K562 (cell line): Measurements from ENCODE around the gene SEMA4F. TPM values are rescaled to one million over a fixed set of nuclear protein-coding genes. Genes with fewer than 3 reads are reported as not detected.

ENCODE experiments used
- ATAC-seq: fragments of 200-7000 bp; cut with Tn5 transposase; 3 replicates; pipeline ENCODE4 v1.9.1; 2020; ENCODE audit warnings: moderate library complexity
- BruUV-seq: library from RNA; stranded (reverse); fragments of 400-500 nt; replicated peaks from 2 replicates; lab custom pipeline; 2021; lab: Mats Ljungman, UMichigan
- CTCF ChIA-PET: fragments of 300-600 bp; formaldehyde crosslinking; extraction: SDS; loops from one replicate; lab custom pipeline; 2021; ENCODE audit warnings: low intra/inter-chr PET ratio; lab: Yijun Ruan, JAX
- POLR2A ChIA-PET: fragments of 300-600, 350-650 bp; sonication (Branson Sonifier 250); formaldehyde crosslinking; extraction: SDS; loops from one replicate; lab custom pipeline; 2021; ENCODE audit warnings: antibody characterized with exemption, inconsistent platforms; lab: Yijun Ruan, JAX
- DNase-seq, 4 experiments: peaks; one replicate each; pipeline versions ENCODE4 v3.0.0 to v3.0.0-alpha.2; 2011 to 2018; ENCODE audit warnings: low spot score in 3 of 4, mixed read lengths in 3 of 4; ENCODE audit errors: extremely low read depth in 1 of 4
- FAIRE-seq: peaks from 2 replicates; lab custom pipeline; 2011; peaks lifted over from hg19 to GRCh38; lab: Jason Lieb, UNC
- H2AFZ ChIP-seq: 2 replicates; pipeline ENCODE4 v1.6.0; 2011; ENCODE audit warnings: low read depth, low read length, control low read depth, inconsistent platforms
- H3K27ac ChIP-seq: fragments of 200-600 bp; 3 replicates; pipeline ENCODE4 v1.8.0; 2011; ENCODE audit warnings: low read depth, mild to moderate bottlenecking, control low read depth, inconsistent platforms, low read length, moderate library complexity, mixed read lengths; ENCODE audit errors: extremely low read depth
- H3K27me3 ChIP-seq, 2 experiments: fragments of 300-600 bp in 1 of 2; 2 replicates in 1 of 2; 3 replicates in 1 of 2; pipeline versions ENCODE4 v1.6.0 to v1.8.0; 2011; ENCODE audit warnings: inconsistent platforms in 2 of 2, low read length in 2 of 2, mild to moderate bottlenecking in 1 of 2, mixed read lengths in 1 of 2, moderate library complexity in 1 of 2; ENCODE audit not compliant: control insufficient read depth in 2 of 2, insufficient read depth in 2 of 2
- H3K36me3 ChIP-seq: fragments of 300-600 bp; 3 replicates; pipeline ENCODE4 v1.8.0; 2011; ENCODE audit warnings: mild to moderate bottlenecking, low read length, inconsistent platforms; ENCODE audit not compliant: control insufficient read depth, insufficient read depth
- H3K4me1 ChIP-seq, 2 experiments: fragments of 200-600 bp in 1 of 2; replicated peaks in 1 of 2; 2 replicates in 1 of 2; 3 replicates in 1 of 2; pipeline versions ENCODE4 v1.5.1 to v1.8.0; 2011; ENCODE audit warnings: inconsistent platforms in 2 of 2, low read length in 2 of 2, mild to moderate bottlenecking in 1 of 2, mixed read lengths in 1 of 2, moderate library complexity in 1 of 2; ENCODE audit not compliant: control insufficient read depth in 2 of 2, insufficient read depth in 2 of 2
- H3K4me2 ChIP-seq: 2 replicates; pipeline ENCODE4 v1.6.1; 2011; ENCODE audit warnings: low read length, control low read depth, inconsistent platforms, mixed read lengths; ENCODE audit not compliant: insufficient read depth
- H3K4me3 ChIP-seq: fragments of 200-600 bp; sonication (generic), shearing (Covaris generic); 2 replicates; pipeline ENCODE4 v1.5.1; 2016; ENCODE audit warnings: control low read depth, inconsistent platforms
- H3K79me2 ChIP-seq: fragments of 200-600 bp; 3 replicates; pipeline ENCODE4 v1.8.0; 2011; ENCODE audit warnings: low read length, inconsistent platforms; ENCODE audit not compliant: control insufficient read depth, insufficient read depth
- H3K9ac ChIP-seq, 2 experiments: 2 replicates each; pipeline versions ENCODE4 v1.6.0 to v1.6.1; 2011; ENCODE audit warnings: low read depth in 2 of 2, low read length in 2 of 2, control low read depth in 1 of 2, inconsistent platforms in 1 of 2, mild to moderate bottlenecking in 1 of 2, mixed read lengths in 1 of 2; ENCODE audit not compliant: insufficient read depth in 1 of 2
- H3K9me1 ChIP-seq: one replicate; pipeline ENCODE4 v1.6.0; 2011; ENCODE audit warnings: inconsistent platforms, mild to moderate bottlenecking, low read length, moderate library complexity; ENCODE audit not compliant: control insufficient read depth, insufficient read depth
- H3K9me3 ChIP-seq: replicated peaks from 2 replicates; pipeline ENCODE4 v1.5.1; 2011; ENCODE audit warnings: low read depth, low read length, inconsistent platforms; ENCODE audit not compliant: control insufficient read depth, insufficient read depth
- H4K20me1 ChIP-seq: replicated peaks from 2 replicates; pipeline ENCODE4 v1.6.1; 2011; ENCODE audit warnings: low read length, inconsistent platforms, mixed read lengths; ENCODE audit not compliant: control insufficient read depth, insufficient read depth
- HMBOX1 ChIP-seq: sonication (generic); IDR thresholded peaks from 2 replicates; pipeline ENCODE4 v1.6.1; 2016
- HMGXB4 ChIP-seq: sonication (generic); formaldehyde crosslinking; IDR thresholded peaks from 2 replicates; pipeline ENCODE4 v1.8.1; 2023; ENCODE audit warnings: mild to moderate bottlenecking, missing genetic modification reagents
- MCM7 ChIP-seq, 2 experiments: fragments of 450-650 bp; IDR thresholded peaks; 2 replicates each; pipeline ENCODE4 v1.6.1; 2016 to 2018
- MITF ChIP-seq: IDR thresholded peaks from 2 replicates; pipeline ENCODE4 v1.6.1; 2014; ENCODE audit warnings: antibody characterized with exemption
- MXI1 ChIP-seq: IDR thresholded peaks from 2 replicates; pipeline ENCODE4 v1.6.1; 2011; ENCODE audit warnings: low read depth, mild to moderate bottlenecking, improper control_type of control experiment, low read length
- POLR3G ChIP-seq: IDR thresholded peaks from 2 replicates; pipeline ENCODE4 v1.6.1; 2011; ENCODE audit not compliant: insufficient read length, insufficient replicate concordance; ENCODE audit errors: extremely low read depth
- RFX1 ChIP-seq: fragments of 450-650 bp; IDR thresholded peaks from 2 replicates; pipeline ENCODE4 v1.6.1; 2016; ENCODE audit warnings: mild to moderate bottlenecking, moderate library complexity
- RFX5 ChIP-seq: IDR thresholded peaks from 2 replicates; pipeline ENCODE4 v1.6.1; 2011; ENCODE audit warnings: low read depth, mild to moderate bottlenecking, improper control_type of control experiment, low read length
- TAF15 ChIP-seq: fragments of 200-400 bp; formaldehyde crosslinking; IDR thresholded peaks from 2 replicates; pipeline ENCODE4 v1.6.1; 2017; ENCODE audit warnings: mild to moderate bottlenecking, low read depth, low read length, moderate library complexity
- TCF7L2 ChIP-seq: fragments of 150-350 bp; IDR thresholded peaks from 2 replicates; pipeline ENCODE4 v1.6.1; 2016; ENCODE audit warnings: low read depth, mild to moderate bottlenecking, low read length, moderate library complexity
- USF1 ChIP-seq: sonication (generic); formaldehyde crosslinking; IDR thresholded peaks from 2 replicates; pipeline ENCODE4 v1.9.0; 2022; ENCODE audit warnings: mild to moderate bottlenecking, missing genetic modification reagents
- ZFP1 ChIP-seq: fragments of 450-650 bp; formaldehyde crosslinking; IDR thresholded peaks from 2 replicates; pipeline ENCODE4 v1.4.0; 2020; ENCODE audit warnings: mild to moderate bottlenecking, mixed read lengths
- ZNF212 ChIP-seq: fragments of 450-650 bp; formaldehyde crosslinking; IDR thresholded peaks from 2 replicates; pipeline ENCODE4 v1.4.0; 2020; ENCODE audit warnings: mild to moderate bottlenecking
- ZNF217 ChIP-seq: sonication (generic); formaldehyde crosslinking; IDR thresholded peaks from 2 replicates; pipeline ENCODE4 v1.8.0; 2022; ENCODE audit warnings: mild to moderate bottlenecking, missing genetic modification reagents
- ZNF280A ChIP-seq: fragments of 450-650 bp; IDR thresholded peaks from 2 replicates; pipeline ENCODE4 v1.6.1; 2018; ENCODE audit warnings: mild to moderate bottlenecking, low read depth; ENCODE audit not compliant: partially characterized antibody
- WGBS: fragments of 100-300 bp; shearing (Covaris generic); methylation state at CpG from one replicate; pipeline ENCODE4 v1.1.6; 2016; ENCODE audit warnings: low coverage, mixed read lengths; ENCODE audit not compliant: insufficient coverage; ENCODE audit errors: missing lambda C conversion rate; 5-methylcytosine and 5-hydroxymethylcytosine counted together
- in situ Hi-C: fragments of 300-500 bp; cut with MboI; formaldehyde crosslinking; loops from 4 replicates; pipeline ENCODE4 v1.15.0; 2018; ENCODE audit warnings: inconsistent platforms, mixed read lengths
- intact Hi-C: fragments of 100-400 bp; cut with micrococcal nuclease; formaldehyde crosslinking; loops from 2 replicates; pipeline ENCODE4 v1.14.2; 2022
- polyA plus RNA-seq, 8 experiments: library from polyadenylated mRNA; depleted of rRNA in 4 of 8; stranded (reverse) in 5 of 8; unstranded in 3 of 8; fragments of >200 nt; fragmentation: Nextera tagmentation in 2 of 8; fragmentation: Illumina TruSeq in 1 of 8; extraction: Ambion mirVana in 2 of 8; extraction: Trizol in 1 of 8; gene quantifications; 2 replicates each; pipeline versions ENCODE4 v1.2.1 to v1.2.3, GENCODE V29; 2011 to 2014; ENCODE audit warnings: inconsistent platforms in 1 of 8, missing spikeins in 1 of 8
- total RNA-seq, 7 experiments: library from RNA; depleted of rRNA in 6 of 7; stranded (reverse); fragments of >200 nt in 6 of 7; fragmentation: Illumina TruSeq in 2 of 7; extraction: Trizol in 2 of 7; gene quantifications; 2 replicates each; pipeline versions ENCODE4 v1.2.1 to v1.2.3, GENCODE V29; 2011 to 2021; ENCODE audit warnings: low replicate concordance in 1 of 7

SEMA4F gene
- total and polyA plus RNA-seq, 9 of the 15 experiments (the other 6 are each of a cell fraction or from before 2014, with no cell fraction given): 0.08 to 1.6 (median 0.33) TPM

- POLR2A ChIA-PET: no interaction called here
- BruUV-seq: no TSS peak
- H2AFZ ChIP-seq: no peak overlapping the region
- H3K4me2 ChIP-seq: no peak overlapping the region
- peaks cover 3 to 15% of the 10 kb centered on the region in 2 experiments; a peak in 4 of 5 replicates for H3K27me3 ChIP-seq
- no peaks in the 10 kb centered on the region for H3K9me3 ChIP-seq
- no peak overlapping the region for H3K4me3 ChIP-seq
- intact Hi-C loops: loop anchor here (5.0 to 10.0 kb wide), 2 partner anchors 721 to 934 kb away; no protein-coding TSS in a partner anchor
- ATAC-seq (no peak), DNase-seq (no peak), FAIRE-seq (no peak)
- no peaks in the 10 kb centered on the region for H3K4me1 ChIP-seq
- no peaks in the 10 kb centered on the region for H3K79me2 ChIP-seq
- WGBS: 6% methylated on average over 1 of the region's 1 CpG
- no peaks in the 10 kb centered on the region for H3K9me1 ChIP-seq
- in situ Hi-C loops: loop anchor here (10.0 kb wide), 1 partner anchor 341 kb away; no protein-coding TSS in a partner anchor
- H3K9ac ChIP-seq: no peak overlapping the region
- TF ChIP-seq USF1 (CRISPR knock-in tag) (no peak), RFX5 (no peak), ZNF212 (CRISPR knock-in tag) (no peak), ZNF217 (CRISPR knock-in tag) (no peak), MCM7 (IDR thresholded peaks at IDR 0.05) (no peak), MITF (no peak), RFX1 (no peak), POLR3G (no peak), HMBOX1 (no peak), ZFP1 (CRISPR knock-in tag) (no peak), TCF7L2 (no peak), HMGXB4 (CRISPR knock-in tag) (no peak), TAF15 (no peak), ZNF280A (no peak), MXI1 (no peak)
- H3K27ac ChIP-seq: no peak overlapping the region
- H4K20me1 ChIP-seq: no peaks in the 10 kb centered on the region
- CTCF ChIA-PET: no interaction called here
- no peaks in the 10 kb centered on the region for H3K36me3 ChIP-seq
Measured at GRCh38 chr2:74693668-74694067, 39.6 kb downstream of the SEMA4F start.
